ENCODE measurements around the gene TNFAIP8L1.

The TNFAIP8L1 gene

GRCh38 chr19:4704317-4704673 lies 65.0 kb downstream of the TNFAIP8L1 start:
- H3K36me3 ChIP-seq (ENCODE audit: insufficient read depth, low read length) = no peaks in the 10 kb centered on the region; the same call in 1 of the 2 replicates
- H3K4me3 ChIP-seq = no peak overlapping the region
- no peak for DNase-seq (ENCODE audit: low read depth, low spot score)
- no peak overlapping the region for H3K9ac ChIP-seq (ENCODE audit: insufficient read length)
- TF ChIP-seq EZH2 (IDR thresholded peaks at IDR 0.05) (no peak), POLR2AphosphoS5 (IDR thresholded peaks at IDR 0.05; ENCODE audit: borderline replicate concordance, low read depth, low read length) (no peak), FOXP2 (optimal IDR thresholded peaks at IDR 0.05; ENCODE audit: control extremely low read depth, extremely low read length, insufficient read depth) (no peak)
- H3K27ac ChIP-seq = no peak overlapping the region
- no peaks in the 10 kb centered on the region for H3K9me3 ChIP-seq (ENCODE audit: low read depth, low read length)
